ENCODE measurements around the gene FUT2.

GRCh38 chr19:48745208-48745995, 49.6 kb downstream of the FUT2 start:
- TF ChIP-seq GATA3 (IDR thresholded peaks at IDR 0.05; ENCODE audit: low read depth, low read length): no peak
- no peak for TF ChIP-seq GATA2 (IDR thresholded peaks at IDR 0.05; ENCODE audit: low read depth, low read length)
